HUES64 (cell line): ENCODE measurements around the gene CRYBA4.

ENCODE experiments used
- H3K27ac ChIP-seq: 2 replicates; pipeline ENCODE4 v1.7.0; 2013; ENCODE audit warnings: low read depth, low read length, inconsistent platforms
- H3K27me3 ChIP-seq: 2 replicates; pipeline ENCODE4 v1.6.1; 2013; ENCODE audit warnings: mild to moderate bottlenecking, low read length; ENCODE audit not compliant: insufficient read depth
- H3K36me3 ChIP-seq: 2 replicates; pipeline ENCODE4 v1.6.1; 2013; ENCODE audit warnings: mild to moderate bottlenecking, low read length; ENCODE audit not compliant: insufficient read depth
- H3K4me1 ChIP-seq: 2 replicates; pipeline ENCODE4 v1.6.1; 2013; ENCODE audit warnings: mild to moderate bottlenecking, low read length, moderate library complexity; ENCODE audit not compliant: insufficient read depth
- H3K4me3 ChIP-seq: 2 replicates; pipeline ENCODE4 v1.5.1; 2013; ENCODE audit warnings: mild to moderate bottlenecking, low read length, moderate library complexity
- H3K9ac ChIP-seq: 2 replicates; pipeline ENCODE4 v1.6.1; 2013; ENCODE audit warnings: mild to moderate bottlenecking, low read depth, low read length
- H3K9me3 ChIP-seq: 2 replicates; pipeline ENCODE4 v1.6.1; 2013; ENCODE audit warnings: low read depth, low read length; ENCODE audit not compliant: insufficient read depth
- WGBS: fragments of 150-250, 120-280 bp; methylation state at CpG from one replicate; pipeline ENCODE4 v1.1.7; 2013; ENCODE audit warnings: missing lambda C conversion rate; 5-methylcytosine and 5-hydroxymethylcytosine counted together

The CRYBA4 gene

GRCh38 chr22:26650722-26651421 lies 29.1 kb downstream of the CRYBA4 start:
- H3K27me3 ChIP-seq = peaks cover 8% of the 10 kb centered on the region
- H3K9ac ChIP-seq = no peak overlapping the region

GRCh38 chr22:26651815-26652214 lies 30.1 kb downstream of the CRYBA4 start:
- Histone ChIP-seq H3K4me3 (no peak overlapping the region), H3K27me3 (peaks cover 13% of the 10 kb centered on the region), H3K4me1 (peaks cover 22% of the 10 kb centered on the region), H3K27ac (no peak overlapping the region), H3K9ac (no peak overlapping the region), H3K9me3 (no peaks in the 10 kb centered on the region), H3K36me3 (no peaks in the 10 kb centered on the region)
- 94% methylated on average over 10 of the region's 10 CpGs for WGBS

More at GRCh38 chr22:26650722-26651421, 29.1 kb downstream of the CRYBA4 start:
- Histone ChIP-seq H3K4me1 (peaks cover 31% of the 10 kb centered on the region), H3K36me3 (no peaks in the 10 kb centered on the region), H3K27ac (no peak overlapping the region), H3K9me3 (no peaks in the 10 kb centered on the region), H3K4me3 (no peak overlapping the region)
- WGBS = 93% methylated on average over 6 of the region's 6 CpGs

GRCh38 chr22:26656891-26657851 lies 35.4 kb downstream of the CRYBA4 start, which contains the start of gene MIAT:
Gene MIAT, plus strand, starts transcription at chr22:26657588.
- 5% methylated on average over 62 of the region's 62 CpGs for WGBS
- Histone ChIP-seq H3K4me3 (peak within 1 kb of the TSS; percentile 68), H3K9me3 (no peaks in the 10 kb centered on the region), H3K9ac (peak within 1 kb of the TSS; percentile 65), H3K36me3 (peaks cover 3% of the 10 kb centered on the region), H3K4me1 (peaks cover 22% of the 10 kb centered on the region), H3K27me3 (peaks cover 26% of the 10 kb centered on the region), H3K27ac (peak within 1 kb of the TSS; percentile 83; the same call in 1 of the 2 replicates)

DNA sequence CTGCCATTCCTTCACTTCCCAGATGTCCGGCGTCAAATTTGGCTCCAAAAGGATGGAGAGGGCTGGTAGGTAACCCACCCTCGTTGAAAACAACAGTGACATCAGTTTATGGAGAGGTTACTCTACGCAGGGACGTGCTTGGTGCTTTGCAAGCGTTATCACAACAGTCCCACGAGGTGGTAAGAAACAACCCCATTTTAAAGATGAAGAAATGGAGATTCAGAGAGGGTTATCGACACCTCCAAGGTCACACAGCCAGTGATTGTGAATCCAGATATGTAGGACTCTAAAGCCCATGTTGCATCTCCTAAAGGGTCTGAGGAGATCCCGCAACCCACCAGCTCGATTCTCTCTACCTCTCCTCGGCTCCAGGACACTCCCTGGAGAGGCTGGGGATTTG lies 36.4 kb downstream of the CRYBA4 start:
- Histone ChIP-seq H3K27me3 (peaks cover 26% of the 10 kb centered on the region), H3K36me3 (peaks cover 13% of the 10 kb centered on the region), H3K27ac (peak overlapping the region; percentile 83; the same call in 1 of the 2 replicates), H3K4me3 (peak overlapping the region; percentile 68), H3K9me3 (no peaks in the 10 kb centered on the region), H3K9ac (peak overlapping the region; percentile 65), H3K4me1 (peaks cover 22% of the 10 kb centered on the region)
- 2% methylated on average over 10 of the region's 11 CpGs for WGBS

- H3K9ac ChIP-seq = peak overlapping the region; percentile 65
- 5% methylated on average over 27 of the region's 27 CpGs for WGBS
These were observed 37.1 kb downstream of the CRYBA4 start for GRCh38 chr22:26658671-26659478.

DNA sequence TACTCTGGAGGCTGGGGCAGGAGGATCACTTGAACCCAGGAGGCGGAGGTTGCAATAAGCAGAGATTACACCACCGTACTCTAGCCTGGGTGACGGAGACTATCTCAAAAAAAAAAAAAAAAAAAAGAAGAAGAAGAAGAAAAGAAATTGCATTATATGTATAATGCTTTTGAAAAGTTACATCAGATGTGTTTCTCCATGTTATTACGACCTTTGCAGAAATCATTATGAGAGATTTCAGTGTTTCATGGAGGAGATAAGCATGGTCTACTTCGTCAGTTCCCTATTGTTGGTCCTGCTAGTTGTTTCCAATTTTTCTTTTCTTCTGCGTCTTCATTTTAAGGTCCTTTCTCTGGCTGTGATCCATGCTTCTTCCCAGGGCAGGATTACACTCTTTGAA lies 38.6 kb downstream of the CRYBA4 start:
- H3K36me3 ChIP-seq = peaks cover 30% of the 10 kb centered on the region
- peaks cover 21% of the 10 kb centered on the region for H3K27me3 ChIP-seq
- peak overlapping the region; percentile 80 for H3K27ac ChIP-seq
- peak overlapping the region; percentile 1; the same call in 1 of the 2 replicates for H3K4me3 ChIP-seq
- 97% methylated on average over 3 of the region's 6 CpGs for WGBS
- H3K9me3 ChIP-seq = no peaks in the 10 kb centered on the region
- H3K4me1 ChIP-seq = peaks cover 24% of the 10 kb centered on the region
- peak overlapping the region; percentile 53; the same call in 1 of the 2 replicates for H3K9ac ChIP-seq

More at GRCh38 chr22:26658671-26659478, 37.1 kb downstream of the CRYBA4 start:
- Histone ChIP-seq H3K27ac (peak overlapping the region; percentile 83), H3K4me1 (peaks cover 22% of the 10 kb centered on the region), H3K27me3 (peaks cover 26% of the 10 kb centered on the region), H3K4me3 (peak overlapping the region; percentile 68), H3K9me3 (no peaks in the 10 kb centered on the region), H3K36me3 (peaks cover 19% of the 10 kb centered on the region)

GRCh38 chr22:26660961-26661578 lies 39.3 kb downstream of the CRYBA4 start:
- H3K9me3 ChIP-seq = no peaks in the 10 kb centered on the region
- peak overlapping the region; percentile 53; the same call in 1 of the 2 replicates for H3K9ac ChIP-seq
- 49% methylated on average over 7 of the region's 7 CpGs for WGBS
- H3K27me3 ChIP-seq = peaks cover 18% of the 10 kb centered on the region
- H3K4me1 ChIP-seq = peaks cover 24% of the 10 kb centered on the region
- H3K27ac ChIP-seq = peak overlapping the region; percentile 80
- peaks cover 36% of the 10 kb centered on the region for H3K36me3 ChIP-seq
- H3K4me3 ChIP-seq = peak overlapping the region; percentile 1; the same call in 1 of the 2 replicates

DNA sequence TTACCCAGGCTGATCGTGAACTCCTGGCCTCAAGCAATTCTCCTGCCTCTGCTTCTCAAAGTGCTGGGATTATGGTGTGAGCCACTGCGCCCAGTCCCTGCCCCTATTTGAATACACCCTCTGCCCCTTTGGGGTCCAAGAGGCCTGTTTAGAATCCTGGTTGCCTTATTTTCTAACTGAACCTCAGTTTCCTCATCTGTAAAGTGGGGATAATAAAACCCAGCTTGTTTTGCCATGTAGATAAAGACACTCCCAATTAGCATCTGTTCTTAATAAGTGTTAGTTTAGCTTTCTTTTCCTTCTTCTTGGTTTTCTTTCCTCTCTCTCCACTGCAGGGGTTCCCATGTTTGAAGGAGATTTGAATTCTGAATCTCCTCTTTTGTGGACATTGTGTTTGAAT lies 40.4 kb downstream of the CRYBA4 start:
- Histone ChIP-seq H3K4me1 (peaks cover 24% of the 10 kb centered on the region), H3K9ac (no peak overlapping the region), H3K36me3 (peaks cover 46% of the 10 kb centered on the region), H3K27me3 (peaks cover 11% of the 10 kb centered on the region), H3K27ac (no peak overlapping the region), H3K9me3 (no peaks in the 10 kb centered on the region), H3K4me3 (no peak overlapping the region)
- 91% methylated on average over 2 of the region's 2 CpGs for WGBS

GRCh38 chr22:26663374-26663923 lies 41.7 kb downstream of the CRYBA4 start:
- H3K27ac ChIP-seq = no peak overlapping the region
- 93% methylated on average over 8 of the region's 9 CpGs for WGBS
- H3K4me3 ChIP-seq = no peak overlapping the region
- peaks cover 24% of the 10 kb centered on the region for H3K4me1 ChIP-seq
- H3K9me3 ChIP-seq = no peaks in the 10 kb centered on the region
- H3K36me3 ChIP-seq = peaks cover 56% of the 10 kb centered on the region
- H3K27me3 ChIP-seq = no peaks in the 10 kb centered on the region
- no peak overlapping the region for H3K9ac ChIP-seq

- WGBS = 63% methylated on average over 4 of the region's 4 CpGs
- Histone ChIP-seq H3K36me3 (peaks cover 74% of the 10 kb centered on the region), H3K9ac (no peak overlapping the region), H3K4me1 (peaks cover 11% of the 10 kb centered on the region), H3K9me3 (no peaks in the 10 kb centered on the region), H3K27me3 (no peaks in the 10 kb centered on the region), H3K27ac (no peak overlapping the region; the same call in 1 of the 2 replicates), H3K4me3 (no peak overlapping the region)
These were observed 44.1 kb downstream of the CRYBA4 start for GRCh38 chr22:26665813-26666231.
